NT2/D1 (cell line): ENCODE data around the gene BRIP1.

Source experiments
- DNase-seq: peaks from one replicate; pipeline ENCODE4 v3.0.0-alpha.2; 2011; ENCODE audit warnings: low read depth, low spot score
- H3K27me3 ChIP-seq: 2 replicates; pipeline ENCODE4 v1.6.0; 2011; ENCODE audit warnings: mild to moderate bottlenecking; ENCODE audit not compliant: insufficient read length, insufficient read depth
- H3K36me3 ChIP-seq: 2 replicates; pipeline ENCODE4 v1.6.1; 2011; ENCODE audit warnings: mild to moderate bottlenecking, low read length, mixed read lengths; ENCODE audit not compliant: insufficient read depth, insufficient read length
- H3K4me1 ChIP-seq: 2 replicates; pipeline ENCODE4 v1.5.1; 2011; ENCODE audit not compliant: insufficient read depth, insufficient read length
- H3K4me3 ChIP-seq: 2 replicates; pipeline ENCODE4 v1.5.1; 2011; ENCODE audit warnings: low read depth; ENCODE audit not compliant: insufficient read length
- H3K9ac ChIP-seq: 2 replicates; pipeline ENCODE4 v1.6.0; 2011; ENCODE audit warnings: low read depth; ENCODE audit not compliant: insufficient read length
- H3K9me3 ChIP-seq: 2 replicates; pipeline ENCODE4 v1.5.1; 2011; ENCODE audit warnings: mild to moderate bottlenecking, low read length; ENCODE audit not compliant: insufficient read depth
- SUZ12 ChIP-seq: IDR thresholded peaks from 2 replicates; pipeline ENCODE4 v1.6.1; 2011; ENCODE audit not compliant: insufficient read length, insufficient read depth; ENCODE audit errors: extremely low read depth
- YY1 ChIP-seq: IDR thresholded peaks from 2 replicates; pipeline ENCODE4 v1.6.1; 2011; ENCODE audit not compliant: insufficient read length, insufficient read depth
- ZNF274 ChIP-seq: IDR thresholded peaks from 2 replicates; pipeline ENCODE4 v1.6.1; 2011; ENCODE audit warnings: mild to moderate bottlenecking, low read depth, low read length

Gene BRIP1

GRCh38 chr17:61770043-61770442, 93.3 kb downstream of the BRIP1 start:
- Histone ChIP-seq H3K27me3 (no peaks in the 10 kb centered on the region), H3K9ac (no peak overlapping the region), H3K9me3 (peaks cover 26% of the 10 kb centered on the region), H3K4me1 (no peaks in the 10 kb centered on the region), H3K36me3 (peaks cover 23% of the 10 kb centered on the region), H3K4me3 (no peak overlapping the region)
- no peak for DNase-seq
- TF ChIP-seq YY1 (no peak), ZNF274 (no peak), SUZ12 (no peak)

- Histone ChIP-seq H3K27me3 (no peaks in the 10 kb centered on the region), H3K4me3 (no peak overlapping the region), H3K36me3 (peaks cover 21% of the 10 kb centered on the region), H3K9ac (no peak overlapping the region), H3K9me3 (peaks cover 26% of the 10 kb centered on the region), H3K4me1 (no peaks in the 10 kb centered on the region)
- DNase-seq: no peak
- TF ChIP-seq ZNF274: no peak
- TF ChIP-seq SUZ12: no peak
- no peak for TF ChIP-seq YY1
Observed at GRCh38 chr17:61768405-61768804, 94.9 kb downstream of the BRIP1 start.

GRCh38 chr17:61766520-61766919, 96.8 kb downstream of the BRIP1 start:
- peaks cover 18% of the 10 kb centered on the region for H3K36me3 ChIP-seq
- no peak overlapping the region for H3K4me3 ChIP-seq
- no peak for TF ChIP-seq ZNF274
- no peak for TF ChIP-seq SUZ12
- no peak for TF ChIP-seq YY1
- no peaks in the 10 kb centered on the region for H3K4me1 ChIP-seq
- H3K27me3 ChIP-seq: no peaks in the 10 kb centered on the region
- peaks cover 11% of the 10 kb centered on the region for H3K9me3 ChIP-seq
- no peak overlapping the region for H3K9ac ChIP-seq
- DNase-seq: no peak

GRCh38 chr17:61764846-61765245, 98.5 kb downstream of the BRIP1 start:
- no peak overlapping the region for H3K4me3 ChIP-seq

GRCh38 chr17:61761827-61762226, 101.5 kb downstream of the BRIP1 start:
- no peak overlapping the region for H3K4me3 ChIP-seq
- no peak for TF ChIP-seq ZNF274
- TF ChIP-seq SUZ12: no peak
- peaks cover 16% of the 10 kb centered on the region for H3K9me3 ChIP-seq
- H3K36me3 ChIP-seq: peaks cover 7% of the 10 kb centered on the region
- no peaks in the 10 kb centered on the region for H3K27me3 ChIP-seq
- no peak for DNase-seq
- H3K9ac ChIP-seq: no peak overlapping the region
- no peaks in the 10 kb centered on the region for H3K4me1 ChIP-seq

More at GRCh38 chr17:61764846-61765245, 98.5 kb downstream of the BRIP1 start:
- no peaks in the 10 kb centered on the region for H3K4me1 ChIP-seq
- H3K9me3 ChIP-seq: peaks cover 2% of the 10 kb centered on the region; the same call in 1 of the 2 replicates
- no peak overlapping the region for H3K9ac ChIP-seq
- H3K36me3 ChIP-seq: peaks cover 10% of the 10 kb centered on the region
- DNase-seq: no peak
- TF ChIP-seq YY1: no peak
- no peak for TF ChIP-seq SUZ12
- TF ChIP-seq ZNF274: no peak
- no peaks in the 10 kb centered on the region for H3K27me3 ChIP-seq

GRCh38 chr17:61759362-61759761, 104.0 kb downstream of the BRIP1 start:
- H3K36me3 ChIP-seq: peaks cover 3% of the 10 kb centered on the region

GRCh38 chr17:61758430-61758829, 104.9 kb downstream of the BRIP1 start:
- no peak for DNase-seq
- H3K9me3 ChIP-seq: peaks cover 16% of the 10 kb centered on the region
- no peaks in the 10 kb centered on the region for H3K27me3 ChIP-seq
- TF ChIP-seq YY1 (no peak), ZNF274 (no peak), SUZ12 (no peak)
- no peaks in the 10 kb centered on the region for H3K4me1 ChIP-seq
- peaks cover 3% of the 10 kb centered on the region for H3K36me3 ChIP-seq
- H3K9ac ChIP-seq: no peak overlapping the region
- H3K4me3 ChIP-seq: no peak overlapping the region

More at GRCh38 chr17:61759362-61759761, 104.0 kb downstream of the BRIP1 start:
- TF ChIP-seq SUZ12 (no peak), YY1 (no peak), ZNF274 (no peak)
- no peaks in the 10 kb centered on the region for H3K27me3 ChIP-seq
- H3K4me1 ChIP-seq: no peaks in the 10 kb centered on the region
- H3K4me3 ChIP-seq: no peak overlapping the region
- peaks cover 16% of the 10 kb centered on the region for H3K9me3 ChIP-seq
- no peak for DNase-seq
- no peak overlapping the region for H3K9ac ChIP-seq

- DNase-seq: no peak
- TF ChIP-seq SUZ12: no peak
- TF ChIP-seq ZNF274: no peak
- TF ChIP-seq YY1: no peak
- H3K27me3 ChIP-seq: no peaks in the 10 kb centered on the region
- no peak overlapping the region for H3K9ac ChIP-seq
- no peak overlapping the region for H3K4me3 ChIP-seq
- H3K4me1 ChIP-seq: no peaks in the 10 kb centered on the region
- peaks cover 16% of the 10 kb centered on the region for H3K9me3 ChIP-seq
- H3K36me3 ChIP-seq: peaks cover 3% of the 10 kb centered on the region
Observed at GRCh38 chr17:61757168-61757567, 106.2 kb downstream of the BRIP1 start.
